Fibroblast of mammary gland (primary cell): ENCODE data around the gene DDT.
"Not testable (repeated sequence)": the region's sequence is repeated elsewhere in the genome, so short reads cannot be mapped to it uniquely, and the experiment has no call there.

Experiments
- DNase-seq: peaks from one replicate; pipeline ENCODE4 v3.0.0-alpha.2; 2010; ENCODE audit warnings: low read depth
- H3K4me3 ChIP-seq: 2 replicates; pipeline ENCODE4 v1.5.1; 2011; ENCODE audit warnings: low read depth, mild to moderate bottlenecking, low read length, moderate library complexity; ENCODE audit not compliant: control insufficient read depth
- CTCF ChIP-seq: conservative IDR thresholded peaks from 2 replicates; pipeline ENCODE4 v1.5.1; 2011; ENCODE audit warnings: low read depth, low read length, inconsistent platforms; ENCODE audit not compliant: control insufficient read depth, insufficient read depth

The DDT gene

GRCh38 chr22:23984430-23984829 lies 10.2 kb upstream of the DDT start:
- DNase-seq, result peak; percentile 53
- peak; percentile 77 for TF ChIP-seq CTCF
- H3K4me3 ChIP-seq, result no peak overlapping the region

DNA sequence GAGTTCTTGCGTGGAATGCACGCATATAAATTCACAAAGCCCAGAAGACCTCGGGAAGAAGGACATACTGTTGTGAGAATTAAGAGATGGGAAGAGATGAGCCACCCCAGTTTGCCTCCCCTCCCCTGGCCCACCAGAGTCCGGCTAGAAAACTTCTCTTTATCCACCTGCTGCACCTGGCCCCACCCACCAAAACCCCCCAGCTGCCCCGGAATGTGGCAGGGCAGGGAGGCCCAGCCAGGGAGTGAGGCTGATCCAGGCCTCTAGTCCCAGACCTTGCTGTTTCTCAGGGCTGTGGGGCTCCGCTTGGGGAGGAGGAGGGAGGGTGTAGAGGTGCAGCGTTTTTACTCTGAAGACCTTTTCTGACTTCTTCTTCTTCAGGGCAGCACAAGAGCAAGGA lies 6.3 kb upstream of the DDT start:
- DNase-seq, result not testable (repeated sequence)
- H3K4me3 ChIP-seq, result peak overlapping the region; percentile 12

- not testable (repeated sequence) for DNase-seq
- H3K4me3 ChIP-seq, result peak within 1 kb of the TSS; percentile 12
Observed at GRCh38 chr22:23979557-23980240, 5.5 kb upstream of the DDT start, which contains the start of gene GSTT2. Gene GSTT2 (plus strand): TSS chr22:23980134.

GRCh38 chr22:23977304-23977703 lies 3.1 kb upstream of the DDT start:
- not testable (repeated sequence) for DNase-seq, H3K4me3 ChIP-seq

DNA sequence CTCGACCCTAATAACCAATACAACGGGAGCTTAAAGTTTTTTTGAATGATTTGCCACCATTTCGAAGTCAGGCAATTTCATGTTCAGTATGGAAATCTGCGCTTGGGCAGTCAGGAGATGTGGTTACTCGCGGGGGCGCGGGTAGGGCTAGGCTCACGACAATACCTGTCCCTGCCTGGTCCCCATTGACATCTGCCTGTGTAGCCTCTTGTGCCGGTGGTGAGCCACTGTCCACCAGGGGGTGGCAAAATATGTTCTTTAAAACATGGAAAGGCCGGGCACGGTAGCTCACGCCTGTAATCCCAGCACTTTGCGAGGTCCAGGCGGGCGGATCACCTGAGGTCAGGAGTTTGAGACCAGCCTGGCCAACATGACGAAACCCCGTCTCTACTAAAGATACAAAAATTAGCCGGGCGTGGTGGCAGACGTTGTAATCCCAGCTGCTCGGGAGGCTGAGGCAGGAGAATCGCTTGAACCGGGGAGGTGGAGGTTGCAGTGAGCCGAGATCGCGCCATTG lies 653 bp upstream of the DDT start:
- not testable (repeated sequence) for DNase-seq, H3K4me3 ChIP-seq

DNA sequence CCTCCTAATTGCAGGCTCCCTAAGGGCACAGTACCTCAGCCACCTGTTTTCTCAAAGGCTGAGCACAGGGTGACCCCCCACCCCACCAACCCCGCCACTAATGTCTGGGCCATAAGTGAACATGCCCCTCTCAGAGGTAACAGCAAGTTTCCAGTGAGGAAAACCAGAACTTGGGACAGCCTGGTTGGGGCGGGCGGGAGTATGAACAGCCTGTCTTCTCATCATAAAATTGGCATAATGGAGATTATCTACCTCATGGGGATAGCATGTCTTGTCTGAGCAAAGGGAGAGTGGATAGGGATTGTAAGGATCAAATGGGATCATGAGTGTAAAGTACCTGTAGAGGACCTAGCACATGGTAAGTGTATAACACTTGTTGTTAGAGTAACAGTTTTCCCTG lies 2.3 kb downstream of the DDT start:
- DNase-seq, H3K4me3 ChIP-seq: not testable (repeated sequence)

- no peak for DNase-seq
- no peak overlapping the region for H3K4me3 ChIP-seq
- TF ChIP-seq CTCF, result no peak
Observed at GRCh38 chr22:23970816-23971486, 3.3 kb downstream of the DDT start.

DNA sequence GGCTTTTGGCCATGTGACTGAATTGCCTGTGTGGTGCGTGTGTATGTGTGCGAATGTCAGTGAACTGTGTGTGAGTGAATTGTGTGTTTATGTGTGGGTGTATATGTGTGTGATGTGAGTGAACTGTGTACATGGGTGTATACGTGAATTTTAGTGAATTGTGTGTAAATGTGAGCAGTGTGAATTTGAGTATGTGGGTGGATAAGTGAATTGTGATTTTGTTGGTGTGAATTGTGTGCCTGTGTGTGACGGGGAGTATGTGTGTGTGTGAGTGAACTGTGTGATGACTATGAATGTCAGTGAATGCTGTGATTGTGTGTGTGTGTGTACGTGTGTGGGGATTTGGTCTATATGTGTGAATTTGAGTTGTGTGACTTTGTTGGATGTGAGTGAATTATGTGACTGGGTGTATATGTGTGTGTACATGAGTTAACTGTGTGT lies 4.0 kb downstream of the DDT start:
- H3K4me3 ChIP-seq, result no peak overlapping the region
- TF ChIP-seq CTCF, result no peak
- no peak for DNase-seq

- no peak for TF ChIP-seq CTCF
- H3K4me3 ChIP-seq, result no peak overlapping the region
- DNase-seq, result no peak
Observed at GRCh38 chr22:23969071-23969470, 5.2 kb downstream of the DDT start.

GRCh38 chr22:23966568-23966967 lies 7.7 kb downstream of the DDT start, which contains the start of gene DDTL:
Gene DDTL (plus strand): TSS chr22:23966888. CDS start chr22:23966915, 27 bp downstream.
- H3K4me3 ChIP-seq, DNase-seq: not testable (repeated sequence)

DNA sequence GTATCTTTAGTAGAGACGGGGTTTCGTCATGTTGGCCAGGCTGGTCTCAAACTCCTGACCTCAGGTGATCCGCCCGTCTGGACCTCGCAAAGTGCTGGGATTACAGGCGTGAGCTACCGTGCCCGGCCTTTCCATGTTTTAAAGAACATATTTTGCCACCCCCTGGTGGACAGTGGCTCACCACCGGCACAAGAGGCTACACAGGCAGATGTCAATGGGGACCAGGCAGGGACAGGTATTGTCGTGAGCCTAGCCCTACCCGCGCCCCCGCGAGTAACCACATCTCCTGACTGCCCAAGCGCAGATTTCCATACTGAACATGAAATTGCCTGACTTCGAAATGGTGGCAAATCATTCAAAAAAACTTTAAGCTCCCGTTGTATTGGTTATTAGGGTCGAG lies 8.1 kb downstream of the DDT start:
- not testable (repeated sequence) for DNase-seq, H3K4me3 ChIP-seq

- H3K4me3 ChIP-seq, DNase-seq: not testable (repeated sequence)
Observed at GRCh38 chr22:23961084-23961771, 13.0 kb downstream of the DDT start, which contains the start of gene GSTT2B. Gene GSTT2B (minus strand): TSS chr22:23961195. CDS start chr22:23961131, 64 bp downstream.
